HG02623 (cell line): ENCODE data around the gene SEPTIN12.
A peak's percentile ranks its signal among the peaks of the same experiment; 100 is the strongest.

Source experiments
- ATAC-seq: cut with Tn5 transposase; IDR thresholded peaks from one replicate; pipeline ENCODE4 v1.9.1; 2021; ENCODE audit warnings: moderate library complexity; ENCODE audit not compliant: unreplicated experiment

The SEPTIN12 gene

DNA sequence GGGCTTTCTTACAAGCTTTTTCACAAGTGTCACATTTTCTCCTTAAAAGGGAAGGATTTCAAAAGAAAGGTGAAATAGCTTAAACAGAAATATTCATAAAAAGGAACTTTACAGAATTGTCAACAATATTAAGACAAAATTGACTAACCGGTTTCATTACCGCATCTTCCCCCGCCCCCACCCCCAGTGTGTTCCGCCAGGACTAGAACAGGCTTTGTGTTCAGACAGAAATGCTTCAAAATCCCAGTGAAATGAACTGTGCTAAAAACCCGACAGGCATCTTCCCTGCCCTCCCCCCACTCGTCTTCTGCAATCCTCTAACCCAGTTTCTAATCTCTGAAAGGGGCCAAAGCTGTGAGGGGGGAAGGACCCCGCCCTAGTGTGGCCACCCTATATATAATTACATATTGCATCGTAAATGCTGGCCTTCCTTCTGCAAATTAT lies 15.3 kb upstream of the SEPTIN12 start:
- no peak for ATAC-seq

GRCh38 chr16:4802659-4803287 lies 14.6 kb upstream of the SEPTIN12 start:
- peak; percentile 87 for ATAC-seq

DNA sequence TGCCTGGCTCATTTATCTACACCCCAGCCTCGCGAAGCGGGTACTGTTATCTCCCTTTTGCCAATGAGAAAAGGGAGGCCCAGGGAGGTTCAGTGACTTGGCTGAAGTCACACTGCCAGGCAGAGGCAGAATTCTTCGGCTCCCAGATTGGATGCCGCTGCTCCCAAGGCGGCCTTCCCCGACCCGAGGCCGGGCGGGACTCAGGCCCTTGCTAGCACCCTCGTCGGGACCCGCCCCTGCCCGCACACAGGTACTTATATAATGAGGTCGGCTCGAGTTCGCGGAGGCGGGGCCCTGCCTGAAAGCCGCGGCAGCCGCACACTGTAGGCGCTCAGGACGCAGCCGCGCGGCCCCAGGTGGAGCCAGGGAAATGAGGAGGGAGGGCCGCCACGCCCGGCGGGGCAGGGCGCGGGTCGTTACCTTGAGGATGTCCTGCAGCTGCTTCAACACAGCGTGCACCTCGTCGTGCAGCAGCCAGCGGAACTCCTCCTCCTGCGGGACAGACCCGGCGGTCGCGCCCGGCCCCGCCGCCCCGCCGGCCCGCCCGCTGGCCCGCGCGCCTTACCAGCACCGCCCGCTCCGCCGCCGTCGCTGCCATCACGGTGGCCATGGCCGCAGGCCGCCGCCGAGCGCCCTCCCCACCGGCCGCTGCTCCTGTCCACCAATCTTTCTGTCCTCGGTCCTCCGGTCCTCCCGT lies 14.0 kb upstream of the SEPTIN12 start, which contains the start of gene ROGDI:
ROGDI (minus strand) TSS at position 672 of the 697 bp plus-strand sequence; CDS start at position 610, 62 bp downstream.
- ATAC-seq = peak; percentile 41

DNA sequence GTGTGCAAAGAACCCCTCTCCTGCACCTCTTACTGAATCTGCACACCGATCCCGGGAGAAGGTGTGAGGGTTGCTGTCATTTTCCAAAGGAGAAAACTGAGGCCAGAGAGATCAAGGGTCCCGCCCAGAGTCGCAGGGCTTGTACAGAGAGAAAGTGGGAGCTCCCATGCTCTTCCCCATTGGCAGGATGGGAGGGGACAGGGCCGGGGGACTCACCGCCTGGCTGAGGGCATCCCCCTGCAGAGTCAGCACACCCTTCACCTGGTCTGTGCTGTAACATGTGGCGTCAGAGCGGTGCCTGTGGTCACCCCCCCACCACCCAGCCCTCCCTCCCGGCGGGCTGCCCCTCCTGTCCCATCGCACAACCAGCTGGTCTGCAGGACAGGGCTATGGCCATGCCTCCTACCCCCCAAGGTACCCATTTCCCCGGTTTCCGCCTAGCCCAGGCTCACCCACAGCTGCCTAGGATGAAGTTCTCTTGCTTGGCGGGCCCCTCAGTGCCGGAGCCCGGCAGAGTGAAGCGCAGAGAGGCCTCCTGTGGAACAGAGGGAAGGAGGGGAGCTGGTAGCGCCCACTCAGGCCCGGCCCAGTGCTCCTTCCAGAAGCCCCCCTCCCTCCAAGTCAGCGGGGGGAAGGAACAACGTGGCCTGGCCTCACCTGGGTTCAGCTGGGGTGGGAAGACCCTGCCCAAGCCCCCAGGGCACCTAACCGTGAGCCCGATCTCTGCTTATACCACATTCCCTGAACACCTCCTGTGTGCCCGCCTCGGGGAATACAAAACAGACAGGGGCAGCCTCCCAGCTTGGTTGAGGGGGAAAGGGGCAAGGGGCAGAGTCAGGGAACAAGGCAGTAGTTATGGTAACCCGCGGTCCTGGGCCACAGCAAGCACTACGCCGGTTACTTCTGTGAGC lies 13.2 kb upstream of the SEPTIN12 start:
- no peak for ATAC-seq

GRCh38 chr16:4800290-4801041 lies 12.3 kb upstream of the SEPTIN12 start:
- no peak for ATAC-seq

DNA sequence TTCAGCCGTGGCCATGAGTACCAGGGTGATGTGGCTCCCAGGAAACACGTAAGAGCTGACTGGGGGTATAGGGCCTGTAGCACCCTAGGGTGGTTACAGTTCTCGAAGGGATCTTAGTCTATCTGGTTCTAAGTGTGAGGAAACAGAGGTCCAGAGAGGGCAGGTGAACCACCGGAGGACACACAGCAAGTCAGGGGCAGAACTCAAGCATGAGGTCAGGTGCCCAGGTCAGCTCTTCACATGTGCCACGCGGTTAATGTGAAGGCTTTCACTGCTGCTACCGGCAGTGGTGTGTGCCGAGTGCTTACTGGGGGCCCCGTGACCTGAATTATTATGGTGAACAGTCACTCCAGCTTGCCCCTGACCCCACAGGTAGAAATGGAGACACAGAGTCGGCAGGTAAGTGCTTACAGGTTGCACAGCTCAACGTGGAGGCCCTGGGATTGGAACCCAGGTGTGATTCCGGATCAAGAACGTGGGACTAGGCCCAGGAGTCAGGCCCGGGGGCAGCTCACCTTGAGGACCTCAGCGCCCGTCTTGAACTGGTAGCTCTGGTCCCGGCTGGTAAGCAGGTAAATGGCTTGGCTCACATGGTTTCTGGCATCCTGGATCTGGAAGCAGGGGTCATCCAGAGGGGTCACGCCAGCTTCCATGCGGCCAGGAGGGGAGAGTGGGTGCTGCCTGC lies 11.2 kb upstream of the SEPTIN12 start:
- no peak for ATAC-seq

- ATAC-seq = no peak
Observed at GRCh38 chr16:4798456-4798855, 10.3 kb upstream of the SEPTIN12 start.

- ATAC-seq = no peak
Observed at GRCh38 chr16:4797805-4798252, 9.7 kb upstream of the SEPTIN12 start.

DNA sequence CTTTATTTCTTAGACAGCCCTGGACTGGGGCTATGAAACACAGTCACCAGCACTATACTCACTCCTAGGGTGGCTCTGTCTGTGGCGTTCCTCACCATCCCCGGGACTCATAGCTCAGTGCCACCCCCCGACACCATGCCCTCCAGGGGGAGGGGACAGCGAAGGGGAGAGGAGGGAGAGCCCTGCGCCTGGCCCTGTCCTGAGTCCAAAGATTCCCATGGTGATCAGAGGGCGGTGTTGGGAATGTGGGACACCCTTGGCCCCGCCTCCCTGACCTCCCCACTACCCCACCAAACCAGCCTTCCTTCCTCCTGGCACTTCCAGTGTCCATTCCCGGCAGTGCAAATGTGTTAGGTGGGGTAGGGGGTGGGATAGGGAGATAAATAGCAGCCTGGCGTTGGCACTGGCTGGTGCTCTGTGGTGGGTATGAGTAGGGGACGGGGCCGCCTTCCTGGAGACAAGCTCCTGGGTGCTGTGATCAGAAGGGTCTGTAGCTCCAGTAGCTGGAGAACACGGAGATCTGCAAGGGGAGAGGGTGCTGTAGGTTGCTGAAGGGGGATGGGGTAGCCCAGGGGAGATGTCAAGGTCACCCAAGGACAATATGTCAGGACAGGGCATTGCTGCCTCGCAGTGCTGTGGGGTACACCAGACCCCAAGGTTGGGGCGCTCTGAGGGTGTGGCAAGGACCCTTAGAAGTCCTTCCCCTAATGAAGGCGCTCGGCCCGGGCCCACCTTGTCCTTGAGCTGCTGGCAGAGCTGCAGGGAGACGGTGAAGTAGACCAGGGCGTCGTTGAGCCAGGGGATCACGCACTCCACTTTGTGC lies 9.0 kb upstream of the SEPTIN12 start:
- ATAC-seq = no peak

DNA sequence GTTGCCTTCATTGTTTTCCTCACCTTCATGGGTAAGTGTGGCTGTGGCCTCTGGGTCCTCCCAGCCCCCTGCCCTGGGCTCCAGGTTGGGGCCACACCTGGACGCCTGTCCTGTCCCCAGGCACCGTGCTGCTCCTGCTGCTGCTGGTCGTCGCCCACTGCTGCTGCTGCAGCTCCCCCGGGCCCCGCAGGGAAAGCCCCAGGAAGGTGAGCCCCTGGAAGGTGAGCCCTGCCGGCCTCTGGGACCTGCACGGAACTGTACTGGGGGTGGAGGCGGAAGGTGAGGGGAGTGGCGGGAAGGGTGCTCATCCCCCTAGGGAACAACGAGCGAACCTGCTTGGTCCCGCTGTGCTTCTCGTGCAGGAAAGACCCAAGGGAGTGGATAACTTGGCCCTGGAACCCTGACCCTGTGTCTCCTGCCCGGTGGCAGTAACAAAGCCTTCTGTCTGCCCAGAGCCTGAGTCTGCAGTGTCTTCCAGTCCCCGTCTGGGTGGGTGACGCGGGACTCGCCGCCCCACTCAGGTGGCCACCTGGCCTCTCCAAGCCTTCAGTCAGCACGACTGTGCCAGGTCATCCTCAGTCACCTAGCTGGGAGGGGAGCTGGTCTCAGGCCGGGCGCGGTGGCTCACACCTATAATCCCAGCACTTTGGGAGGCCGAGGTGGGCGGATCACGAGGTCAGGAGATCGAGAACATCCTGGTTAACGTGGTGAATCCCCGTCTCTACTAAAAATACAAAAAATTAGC lies 7.9 kb upstream of the SEPTIN12 start:
- ATAC-seq = no peak

- ATAC-seq = no peak
Observed at GRCh38 chr16:4795181-4795827, 7.2 kb upstream of the SEPTIN12 start, which contains the start of gene SMIM22. TSS of gene SMIM22 (plus strand) at chr16:4795369. CDS start at chr16:4795735, 366 bp downstream.

GRCh38 chr16:4792951-4793513 lies 4.9 kb upstream of the SEPTIN12 start:
- ATAC-seq = no peak

GRCh38 chr16:4790871-4791270 lies 2.7 kb upstream of the SEPTIN12 start:
- ATAC-seq = no peak

DNA sequence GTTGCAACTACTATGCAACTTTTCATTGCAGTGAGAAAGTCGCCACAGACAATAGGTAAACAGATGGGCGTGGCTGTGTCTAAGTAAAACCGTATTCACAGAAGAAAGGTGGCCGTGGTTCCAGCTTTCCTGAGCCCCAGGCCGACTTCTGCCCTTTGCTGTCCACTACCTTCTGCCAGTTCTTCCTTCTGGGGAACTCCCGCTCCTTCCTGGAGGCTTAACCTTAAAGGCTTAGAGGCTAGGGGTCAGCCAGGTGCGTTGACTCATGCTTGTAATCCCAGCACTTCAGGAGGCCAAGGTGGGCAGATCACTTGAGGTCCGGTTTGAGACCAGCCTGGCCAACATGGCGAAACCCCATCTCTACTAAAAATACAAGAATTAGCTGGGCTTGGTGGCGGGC lies 2.1 kb upstream of the SEPTIN12 start:
- no peak for ATAC-seq

- no peak for ATAC-seq
Observed at GRCh38 chr16:4788910-4789309, 765 bp upstream of the SEPTIN12 start.

- no peak for ATAC-seq
Observed at GRCh38 chr16:4788489-4788889, 344 bp upstream of the SEPTIN12 start.

DNA sequence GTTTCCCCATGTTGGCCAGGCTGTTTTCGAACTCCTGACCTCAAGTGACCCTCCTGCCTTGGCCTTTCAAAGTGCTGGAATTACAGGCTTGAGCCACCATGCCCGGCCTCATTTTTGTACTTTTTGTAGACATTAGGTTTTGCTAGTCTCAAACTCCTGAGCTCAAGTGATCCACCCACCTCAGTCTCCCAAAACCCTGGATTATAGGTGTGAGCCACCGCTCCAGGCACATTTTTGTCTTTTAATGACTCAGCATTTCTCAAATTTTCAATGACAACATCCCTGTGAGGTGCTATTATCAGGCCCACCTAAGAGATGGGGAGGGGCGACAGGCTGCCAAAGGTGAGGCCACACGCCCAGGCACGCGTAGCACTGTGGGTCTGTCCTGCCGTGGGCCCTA lies 1.1 kb downstream of the SEPTIN12 start:
- ATAC-seq = no peak
